SJCRH30 (cell line): ENCODE data around the gene RAB26. TPM values are rescaled to one million over a fixed set of nuclear protein-coding genes. Genes with fewer than 3 reads are reported as not detected.
"Not testable (repeated sequence)": the region's sequence is repeated elsewhere in the genome, so short reads cannot be mapped to it uniquely, and the experiment has no call there.

ENCODE experiments used
- DNase-seq, 2 experiments: peaks; one replicate each; pipeline ENCODE4 v3.0.0-alpha.2; 2015 to 2020
- H3K27ac ChIP-seq: fragments of 250-450 bp; sonication (Bioruptor Pico); 2 replicates; pipeline ENCODE4 v1.5.1; 2020; ENCODE audit warnings: mild to moderate bottlenecking, moderate library complexity
- H3K27me3 ChIP-seq: fragments of 250-450 bp; sonication (Bioruptor Pico); 2 replicates; pipeline ENCODE4 v1.5.1; 2020; ENCODE audit warnings: mild to moderate bottlenecking, moderate library complexity
- H3K36me3 ChIP-seq: fragments of 250-450 bp; sonication (Bioruptor Pico); 2 replicates; pipeline ENCODE4 v1.5.1; 2020; ENCODE audit warnings: mild to moderate bottlenecking, moderate library complexity
- H3K4me1 ChIP-seq: fragments of 250-450 bp; sonication (Bioruptor Pico); 2 replicates; pipeline ENCODE4 v1.5.1; 2020; ENCODE audit warnings: mild to moderate bottlenecking, moderate library complexity
- H3K4me3 ChIP-seq: fragments of 250-450 bp; sonication (Bioruptor Pico); 2 replicates; pipeline ENCODE4 v1.5.1; 2020; ENCODE audit warnings: mild to moderate bottlenecking, moderate library complexity
- H3K9me3 ChIP-seq: fragments of 250-450 bp; sonication (Bioruptor Pico); replicated peaks from 2 replicates; pipeline ENCODE4 v1.5.1; 2020; ENCODE audit warnings: mild to moderate bottlenecking, moderate library complexity
- total RNA-seq: library from RNA; depleted of rRNA; stranded (reverse); fragments of >200 nt; shearing (Covaris generic); gene quantifications from 2 replicates; pipeline ENCODE4 v1.2.3, GENCODE V29; 2014

The RAB26 gene
- total RNA-seq, 1 experiment from 2014 or later: 1.0 TPM

DNA sequence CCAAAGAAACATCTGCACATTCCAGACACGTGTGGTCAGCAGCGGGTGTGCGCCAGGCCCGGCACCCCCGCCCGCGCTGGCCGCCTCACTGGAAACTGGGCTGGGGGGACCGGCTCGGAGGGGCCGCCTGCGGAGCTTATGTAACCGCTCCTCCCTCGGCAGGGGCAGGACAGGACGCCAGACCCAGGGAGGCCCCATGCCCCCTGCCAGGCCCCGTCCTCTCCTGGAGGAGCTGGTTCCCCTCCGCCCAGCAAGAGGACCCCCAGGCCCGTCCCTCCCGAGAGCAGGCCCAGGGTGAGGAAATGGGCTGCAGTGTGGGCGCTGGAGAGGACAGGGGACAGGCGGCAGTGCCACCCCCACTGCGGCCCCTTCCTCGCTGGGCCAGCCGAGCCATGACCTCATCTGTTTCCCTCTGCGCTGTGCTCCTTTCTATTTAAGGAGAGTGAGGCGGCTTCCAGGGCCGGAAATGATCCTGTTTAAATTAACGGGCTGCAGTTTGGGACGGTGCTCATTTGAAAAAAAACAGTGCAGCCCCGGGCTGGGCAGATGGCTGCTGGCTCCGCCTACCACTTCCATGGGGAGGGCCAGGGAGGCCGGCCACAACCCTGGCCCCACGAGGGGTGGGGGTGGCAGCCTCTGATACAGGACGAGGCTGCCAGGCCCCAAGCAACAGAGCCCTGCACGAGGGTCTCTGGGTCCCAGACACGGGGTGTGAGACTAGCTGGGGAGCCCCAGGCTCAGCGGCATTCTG is 23.6 kb upstream of the RAB26 start:
- peak; percentile 79 for DNase-seq
- H3K4me1 ChIP-seq, H3K9me3 ChIP-seq, H3K27me3 ChIP-seq, H3K36me3 ChIP-seq: not testable (repeated sequence)
- peak overlapping the region; percentile 57 for H3K4me3 ChIP-seq
- peak overlapping the region; percentile 97 for H3K27ac ChIP-seq

DNA sequence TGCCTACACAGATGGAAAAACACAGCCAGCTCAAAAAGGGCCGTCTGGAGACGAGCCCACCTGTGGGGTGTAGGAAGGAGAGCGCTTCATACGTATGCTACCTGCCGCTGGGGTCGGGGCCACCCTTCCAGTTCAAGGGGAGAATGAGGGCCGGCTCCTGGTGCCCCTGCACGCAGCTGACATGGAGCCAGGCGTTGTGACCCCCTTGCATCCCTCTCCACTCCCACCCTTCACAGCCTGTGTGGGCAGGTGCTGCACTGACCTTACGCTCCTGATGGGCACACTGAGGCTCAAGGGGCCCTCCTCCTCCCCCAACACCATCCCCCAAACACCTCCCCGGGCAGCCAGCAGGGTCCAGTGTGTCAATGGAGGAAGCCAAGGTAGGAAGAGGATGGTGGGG is 22.8 kb upstream of the RAB26 start:
- H3K36me3 ChIP-seq, H3K27me3 ChIP-seq, H3K9me3 ChIP-seq, H3K4me1 ChIP-seq, H3K4me3 ChIP-seq, DNase-seq: not testable (repeated sequence)
- H3K27ac ChIP-seq: peak overlapping the region; percentile 97

DNA sequence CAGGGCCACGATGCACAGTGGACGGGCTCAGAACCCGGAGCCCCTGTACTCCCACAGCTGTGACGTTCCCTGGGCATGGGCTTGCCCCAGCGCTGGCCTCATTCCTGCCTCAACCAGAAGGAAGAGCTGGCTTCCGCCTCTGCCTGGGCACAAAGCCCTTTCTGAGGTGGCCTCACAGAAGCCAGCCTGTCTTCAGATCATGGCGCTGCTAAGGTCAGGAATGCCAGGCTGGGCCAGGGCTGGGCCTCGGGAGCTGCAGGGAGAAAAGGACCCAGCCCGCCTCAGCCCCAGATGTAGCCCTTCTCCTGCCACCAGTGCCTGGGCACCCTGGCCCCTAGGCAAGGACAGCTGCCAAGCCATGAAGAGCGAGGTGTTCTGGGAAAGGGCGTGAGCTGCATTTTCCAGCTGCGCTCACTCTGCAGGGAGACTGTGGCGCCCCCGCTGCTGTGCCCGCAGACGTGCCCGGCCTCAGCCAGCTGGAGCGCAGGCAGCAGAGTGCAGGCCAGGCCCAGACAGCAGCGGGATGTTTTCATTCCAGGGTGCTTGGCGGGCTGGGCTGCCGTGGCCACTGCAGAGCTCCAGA is 22.2 kb upstream of the RAB26 start:
- H3K4me1 ChIP-seq, H3K9me3 ChIP-seq, H3K27me3 ChIP-seq, DNase-seq, H3K4me3 ChIP-seq, H3K27ac ChIP-seq, H3K36me3 ChIP-seq: not testable (repeated sequence)

DNA sequence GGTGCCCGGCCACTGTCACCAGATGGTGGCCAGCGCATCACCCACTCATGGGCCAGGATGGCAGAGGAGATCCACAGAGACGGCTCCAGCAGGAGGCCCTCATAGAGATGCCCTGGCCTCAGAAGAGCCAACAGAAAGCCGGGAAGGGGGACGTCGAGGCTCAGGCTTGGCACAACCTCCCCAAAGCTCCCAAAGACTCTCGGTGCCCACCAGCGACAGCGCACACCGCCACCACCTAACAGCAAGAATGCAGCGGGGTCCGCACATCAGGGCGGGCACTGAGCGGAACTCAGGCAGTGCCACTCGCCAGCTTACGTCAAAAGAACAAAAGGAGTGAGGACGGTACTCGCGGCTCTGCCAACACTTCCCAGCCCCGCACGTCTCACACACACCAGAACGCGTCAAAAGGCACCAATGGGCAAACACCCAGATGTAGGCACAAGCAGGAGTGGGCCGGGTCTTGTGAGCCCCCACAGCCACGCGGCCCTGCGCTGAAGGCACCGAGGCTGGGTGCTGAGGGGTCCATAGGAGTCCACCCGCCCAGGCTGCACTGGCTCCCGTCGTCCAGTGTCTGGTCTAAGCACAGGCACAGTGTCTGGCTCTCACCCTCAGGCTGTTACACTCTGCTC is 21.4 kb upstream of the RAB26 start:
- H3K36me3 ChIP-seq, H3K4me3 ChIP-seq, DNase-seq, H3K4me1 ChIP-seq, H3K9me3 ChIP-seq, H3K27ac ChIP-seq, H3K27me3 ChIP-seq: not testable (repeated sequence)

DNA sequence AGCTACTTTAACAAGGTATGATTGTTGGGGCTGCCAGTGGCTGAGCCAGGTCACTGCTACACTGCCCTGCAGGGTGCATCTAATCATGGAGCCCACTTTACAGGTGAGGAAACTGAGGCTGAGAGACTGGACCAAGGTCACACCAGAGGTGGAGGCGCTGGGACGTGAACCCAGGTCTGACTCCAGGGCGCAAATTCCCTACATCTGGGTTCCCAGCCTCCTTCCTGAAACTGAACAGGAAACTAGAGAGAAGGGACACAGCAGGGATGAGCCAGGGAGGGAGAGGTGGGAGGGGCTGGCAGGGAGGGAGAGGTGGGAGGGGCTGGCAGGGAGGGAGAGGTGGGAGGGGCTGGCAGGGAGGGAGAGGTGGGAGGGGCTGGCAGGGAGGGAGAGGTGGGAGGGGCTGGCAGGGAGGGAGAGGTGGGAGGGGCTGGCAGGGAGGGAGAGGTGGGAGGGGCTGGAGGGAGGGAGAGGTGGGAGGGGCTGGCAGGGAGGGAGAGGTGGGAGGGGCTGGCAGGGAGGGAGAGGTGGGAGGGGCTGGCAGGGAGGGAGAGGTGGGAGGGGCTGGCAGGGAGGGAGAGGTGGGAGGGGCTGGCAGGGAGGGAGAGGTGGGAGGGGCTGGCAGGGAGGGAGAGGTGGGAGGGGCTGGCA is 20.7 kb upstream of the RAB26 start:
- not testable (repeated sequence) for H3K27me3 ChIP-seq, H3K4me3 ChIP-seq, H3K27ac ChIP-seq, H3K36me3 ChIP-seq, H3K9me3 ChIP-seq, H3K4me1 ChIP-seq
- DNase-seq: peak; percentile 46 to 55

DNA sequence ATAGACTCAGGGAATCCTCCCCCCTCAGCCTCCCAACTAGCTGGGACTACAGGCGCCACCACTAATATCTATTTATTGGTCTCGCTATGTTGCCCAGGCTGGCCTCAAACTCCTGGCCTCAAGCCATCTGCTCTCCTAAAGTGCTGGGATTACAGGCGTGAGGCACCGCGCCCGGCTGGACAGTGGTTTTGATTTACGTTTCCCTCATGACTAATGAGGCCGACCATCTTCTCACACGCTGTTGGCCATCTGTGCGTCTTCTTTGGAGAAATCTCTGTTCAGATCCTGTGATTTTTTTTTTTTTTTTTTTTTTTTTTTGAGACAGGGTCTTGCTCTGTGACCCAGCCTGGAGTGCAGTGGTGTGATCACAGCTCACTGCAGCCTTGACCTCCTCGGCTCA is 19.2 kb upstream of the RAB26 start:
- not testable (repeated sequence) for H3K4me1 ChIP-seq
- peak in 1 of 2 experiments; percentile 35 for DNase-seq

DNA sequence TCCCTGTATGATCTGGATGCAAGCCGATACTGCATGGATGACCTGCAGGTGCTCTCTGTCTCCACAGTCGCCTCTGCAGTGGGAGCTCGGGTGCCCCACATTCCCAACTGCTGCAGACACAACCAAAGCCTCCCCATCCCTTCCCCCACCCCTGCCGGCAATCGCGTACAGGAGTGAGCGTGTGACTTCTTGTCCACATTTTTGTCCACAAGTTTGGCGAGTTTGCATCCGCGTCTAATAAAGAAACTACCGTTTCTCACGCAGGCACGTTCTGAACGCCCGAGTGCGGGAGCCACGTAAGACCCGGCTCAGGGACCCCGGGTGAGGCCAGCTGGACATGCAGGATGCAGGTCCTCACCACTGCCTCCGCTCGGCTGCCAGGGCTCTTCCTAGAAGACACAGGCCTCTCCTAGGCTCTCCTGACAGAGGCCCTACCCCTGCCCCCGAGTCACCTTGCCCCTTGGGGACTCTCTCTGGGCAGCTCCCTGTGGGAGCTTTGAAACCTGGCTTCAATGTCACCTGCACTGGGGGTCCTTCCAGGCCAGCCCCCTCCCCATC is 18.5 kb upstream of the RAB26 start:
- H3K4me1 ChIP-seq, H3K9me3 ChIP-seq, H3K27me3 ChIP-seq, H3K36me3 ChIP-seq, H3K4me3 ChIP-seq, DNase-seq, H3K27ac ChIP-seq: not testable (repeated sequence)

More for the DNA sequence above, 19.2 kb upstream of the RAB26 start:
- H3K27me3 ChIP-seq, H3K27ac ChIP-seq, H3K9me3 ChIP-seq, H3K36me3 ChIP-seq, H3K4me3 ChIP-seq: not testable (repeated sequence)

DNA sequence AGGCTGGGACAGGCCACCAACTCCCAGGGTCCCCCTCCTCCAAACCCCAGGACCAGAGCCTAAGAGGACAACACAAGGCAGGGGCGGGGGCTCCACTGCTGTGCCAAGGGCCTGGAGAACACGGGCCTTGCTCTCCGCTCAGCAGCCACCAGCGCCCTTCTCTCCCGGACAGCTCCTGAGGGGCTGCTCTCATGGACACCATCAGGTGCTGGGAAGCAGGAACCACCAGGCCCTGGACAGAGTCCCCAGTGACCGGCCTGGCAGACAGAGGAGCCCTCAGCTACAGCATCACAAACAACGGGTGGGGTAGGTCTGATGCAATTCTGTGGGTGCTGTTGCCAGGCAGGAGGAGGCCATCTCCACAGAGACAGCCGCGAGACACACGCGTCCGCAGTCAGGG is 14.6 kb upstream of the RAB26 start:
- H3K9me3 ChIP-seq, H3K27me3 ChIP-seq, H3K4me1 ChIP-seq, H3K27ac ChIP-seq, H3K36me3 ChIP-seq, DNase-seq, H3K4me3 ChIP-seq: not testable (repeated sequence)

DNA sequence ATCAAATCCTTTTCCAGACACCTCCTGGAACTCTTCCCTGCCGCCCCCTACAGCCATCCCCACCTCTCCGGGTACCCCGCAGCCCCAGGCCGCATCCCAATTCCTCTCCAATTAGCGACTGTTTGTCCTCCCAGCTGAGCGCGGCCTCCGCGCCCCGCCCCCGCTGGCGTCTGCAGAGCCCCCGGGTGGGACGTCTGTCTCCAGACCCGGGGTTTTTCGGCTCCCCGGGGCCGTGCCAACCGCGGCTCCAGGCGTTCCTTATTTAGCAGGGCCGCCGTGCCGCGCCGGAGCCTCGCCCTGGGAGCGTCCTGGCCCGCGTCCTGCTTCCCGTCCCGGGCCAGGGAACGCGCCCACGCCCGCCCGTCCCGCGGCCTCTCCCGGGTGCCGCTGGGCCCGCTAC is 13.4 kb upstream of the RAB26 start:
- not testable (repeated sequence) for H3K36me3 ChIP-seq, DNase-seq, H3K4me1 ChIP-seq, H3K27ac ChIP-seq, H3K9me3 ChIP-seq, H3K27me3 ChIP-seq
- H3K4me3 ChIP-seq: peak overlapping the region; percentile 64

DNA sequence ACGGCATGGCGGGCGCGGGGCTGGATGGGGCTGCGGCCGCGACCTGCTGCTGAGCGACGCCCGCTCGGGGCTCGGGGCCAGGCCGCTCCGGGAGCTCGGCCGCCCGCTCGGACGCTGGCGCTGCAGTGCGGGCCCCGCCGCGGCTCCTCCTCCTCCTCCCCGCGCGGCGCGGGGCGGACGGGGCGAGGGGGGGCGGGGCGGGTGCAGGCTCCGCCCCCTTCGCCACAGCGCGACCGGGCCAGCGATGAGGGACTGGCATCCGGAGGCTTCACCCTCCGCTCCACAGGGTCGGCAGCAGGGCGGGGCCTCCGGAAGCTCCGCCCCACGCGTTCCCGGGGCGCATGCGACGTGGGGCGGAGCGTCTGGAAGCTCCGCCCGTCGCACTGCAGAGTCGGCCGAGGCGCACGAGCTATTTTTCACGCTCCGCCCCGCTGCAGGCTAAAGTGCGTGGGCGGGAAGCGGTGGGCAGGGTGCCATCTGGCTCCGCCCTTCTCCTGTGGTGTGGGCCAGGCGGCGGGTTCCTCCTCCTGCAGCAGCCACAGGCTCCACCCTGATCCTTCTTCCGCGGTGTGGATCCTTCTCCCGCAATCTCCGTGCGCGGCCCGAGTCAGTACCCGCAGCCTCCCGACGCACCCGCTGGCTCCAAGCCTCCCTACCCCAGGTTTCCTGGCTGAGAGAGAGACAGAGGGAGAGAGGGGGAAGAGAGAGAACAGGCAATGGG is 12.5 kb upstream of the RAB26 start, which contains the start of gene PKD1:
PKD1 (minus strand) TSS at position 129 of the 721 bp plus-strand sequence. CDS start 209 bp downstream, outside the sequence.
- H3K27ac ChIP-seq, H3K27me3 ChIP-seq, H3K36me3 ChIP-seq, H3K4me1 ChIP-seq, H3K9me3 ChIP-seq: not testable (repeated sequence)
- peak; percentile 87 to 95 for DNase-seq
- peak within 1 kb of the TSS; percentile 64 for H3K4me3 ChIP-seq

DNA sequence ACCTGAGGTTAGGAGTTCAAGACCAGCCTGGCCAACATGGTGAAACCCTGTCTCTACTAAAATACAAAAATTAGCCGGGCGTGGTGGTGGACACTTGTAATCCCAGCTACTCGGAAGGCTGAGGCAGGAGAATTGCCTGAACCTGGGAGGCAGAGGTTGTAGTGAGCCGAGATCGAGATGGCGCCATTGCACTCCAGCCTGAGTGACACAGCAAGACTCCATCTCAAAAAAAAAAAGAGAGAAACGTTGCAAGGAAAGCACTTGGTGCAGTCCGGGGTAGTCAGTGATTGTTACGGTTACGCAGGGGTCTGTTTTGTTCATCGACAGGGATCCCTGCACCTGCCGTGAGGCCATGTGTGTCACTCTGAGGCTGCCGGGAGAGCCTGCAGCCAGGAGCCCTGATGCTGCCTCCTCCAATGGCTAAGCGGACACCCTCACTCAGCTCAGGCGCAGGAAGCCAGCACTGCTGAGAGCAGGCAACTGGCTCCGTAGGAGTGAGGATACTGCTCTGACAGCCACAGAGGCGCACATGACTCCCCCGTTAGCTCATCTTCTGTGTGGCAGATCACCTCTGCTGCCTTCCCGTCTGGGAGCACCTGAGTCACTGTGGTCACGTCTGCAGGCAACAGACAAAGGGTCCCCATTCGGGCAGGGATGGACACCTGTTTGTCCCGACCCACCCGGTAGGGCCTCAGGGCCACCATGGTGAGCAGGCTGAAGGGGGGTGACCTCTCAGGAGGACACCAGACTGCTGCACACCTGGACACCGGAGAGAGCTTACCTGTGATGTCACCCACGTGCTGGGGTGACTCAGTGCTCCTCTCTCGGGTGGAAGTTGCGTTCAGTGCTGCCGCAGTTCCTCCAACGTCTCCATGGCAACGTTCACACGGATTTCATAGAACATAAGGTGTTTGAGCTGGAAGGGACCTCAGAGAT is 5.2 kb upstream of the RAB26 start:
- Histone ChIP-seq H3K36me3 (no peaks in the 10 kb centered on the region), H3K27ac (no peak overlapping the region), H3K4me1 (peaks cover 14% of the 10 kb centered on the region), H3K4me3 (no peak overlapping the region), H3K27me3 (peaks cover 4% of the 10 kb centered on the region; the same call in 1 of the 2 replicates), H3K9me3 (no peaks in the 10 kb centered on the region)
- DNase-seq: peak; percentile 33 to 53

DNA sequence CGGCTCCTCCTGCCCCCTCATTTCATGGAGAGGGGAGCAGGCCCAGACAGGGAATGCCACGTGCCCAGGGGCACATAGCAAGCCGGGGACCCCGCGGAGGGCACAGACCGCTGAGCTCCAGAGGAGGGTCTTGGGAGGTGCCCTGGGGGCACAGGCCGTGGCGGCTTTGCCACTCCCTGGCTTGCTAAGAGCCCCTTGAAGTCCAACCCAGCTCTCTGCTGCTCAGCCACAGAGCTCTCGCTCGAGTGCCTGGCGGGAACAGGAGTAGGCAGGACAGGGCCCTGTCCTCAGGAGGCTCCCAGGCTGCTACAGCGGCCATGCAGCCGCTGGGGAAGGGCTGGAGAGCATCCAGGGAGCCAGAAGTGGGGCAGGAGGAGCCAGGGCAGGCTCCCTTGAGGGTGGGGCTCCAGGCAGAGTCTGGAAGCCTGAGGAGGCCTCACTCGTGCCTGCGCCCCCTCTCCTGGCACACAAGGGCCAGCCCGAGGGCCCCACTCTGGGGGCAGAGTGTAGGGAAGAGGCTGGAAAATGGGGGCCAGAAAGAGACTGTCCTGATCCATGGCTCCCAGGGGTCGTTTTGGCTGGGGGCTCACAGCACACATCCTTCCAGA is 4.4 kb upstream of the RAB26 start:
- H3K9me3 ChIP-seq: no peaks in the 10 kb centered on the region
- DNase-seq: no peak
- H3K36me3 ChIP-seq: no peaks in the 10 kb centered on the region
- peaks cover 4% of the 10 kb centered on the region; the same call in 1 of the 2 replicates for H3K27me3 ChIP-seq
- peaks cover 15% of the 10 kb centered on the region for H3K4me1 ChIP-seq
- no peak overlapping the region for H3K27ac ChIP-seq
- H3K4me3 ChIP-seq: no peak overlapping the region

DNA sequence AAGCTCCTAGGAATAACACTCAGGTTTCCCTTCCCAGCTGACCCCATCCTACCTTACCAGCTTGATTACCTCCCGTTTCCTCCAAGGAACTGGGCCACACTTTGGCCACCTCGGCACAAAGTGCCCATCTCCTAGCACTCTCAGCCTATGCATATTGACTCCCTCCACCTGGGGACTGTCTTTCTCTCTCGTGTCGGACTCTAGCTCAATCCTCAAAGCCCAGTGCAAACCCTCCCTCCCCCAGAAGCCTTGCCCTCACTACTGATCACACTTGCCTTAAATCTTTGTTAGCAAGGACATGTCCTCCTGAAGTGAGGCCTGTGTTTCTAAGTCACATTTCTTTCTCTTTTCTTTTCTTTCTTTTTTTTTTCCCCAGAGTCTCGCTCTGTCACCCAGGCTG is 2.6 kb upstream of the RAB26 start:
- H3K4me3 ChIP-seq: no peak overlapping the region
- no peak overlapping the region for H3K27ac ChIP-seq
- no peaks in the 10 kb centered on the region for H3K36me3 ChIP-seq
- H3K9me3 ChIP-seq: no peaks in the 10 kb centered on the region
- DNase-seq: no peak
- H3K27me3 ChIP-seq: peaks cover 4% of the 10 kb centered on the region; the same call in 1 of the 2 replicates
- peaks cover 12% of the 10 kb centered on the region for H3K4me1 ChIP-seq
